22Rv1 (cell line): Measurements from ENCODE around the gene TBC1D5.

Experiments used
- ZFX ChIP-seq: fragments of 450-650 bp; IDR thresholded peaks from 2 replicates; pipeline ENCODE4 v1.6.1; 2017; ENCODE audit warnings: antibody characterized with exemption, borderline replicate concordance
- TF ChIP-seq, protein P1 (sequence below): fragments of 450-650 bp; IDR thresholded peaks from 2 replicates; pipeline ENCODE4 v1.5.1; 2017; ENCODE audit warnings: mild to moderate bottlenecking

GRCh38 chr3:17258823-17259436 is 483.5 kb downstream of the TBC1D5 start:
- TF ChIP-seq, protein P1, sequence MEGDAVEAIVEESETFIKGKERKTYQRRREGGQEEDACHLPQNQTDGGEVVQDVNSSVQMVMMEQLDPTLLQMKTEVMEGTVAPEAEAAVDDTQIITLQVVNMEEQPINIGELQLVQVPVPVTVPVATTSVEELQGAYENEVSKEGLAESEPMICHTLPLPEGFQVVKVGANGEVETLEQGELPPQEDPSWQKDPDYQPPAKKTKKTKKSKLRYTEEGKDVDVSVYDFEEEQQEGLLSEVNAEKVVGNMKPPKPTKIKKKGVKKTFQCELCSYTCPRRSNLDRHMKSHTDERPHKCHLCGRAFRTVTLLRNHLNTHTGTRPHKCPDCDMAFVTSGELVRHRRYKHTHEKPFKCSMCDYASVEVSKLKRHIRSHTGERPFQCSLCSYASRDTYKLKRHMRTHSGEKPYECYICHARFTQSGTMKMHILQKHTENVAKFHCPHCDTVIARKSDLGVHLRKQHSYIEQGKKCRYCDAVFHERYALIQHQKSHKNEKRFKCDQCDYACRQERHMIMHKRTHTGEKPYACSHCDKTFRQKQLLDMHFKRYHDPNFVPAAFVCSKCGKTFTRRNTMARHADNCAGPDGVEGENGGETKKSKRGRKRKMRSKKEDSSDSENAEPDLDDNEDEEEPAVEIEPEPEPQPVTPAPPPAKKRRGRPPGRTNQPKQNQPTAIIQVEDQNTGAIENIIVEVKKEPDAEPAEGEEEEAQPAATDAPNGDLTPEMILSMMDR, result peak; percentile 85
- no peak for TF ChIP-seq ZFX
